HG03521 (cell line): ENCODE data around the gene SMIM24.
"Not testable (repeated sequence)": the region's sequence is repeated elsewhere in the genome, so short reads cannot be mapped to it uniquely, and the experiment has no call there.

ENCODE experiments used
- ATAC-seq: cut with Tn5 transposase; IDR thresholded peaks from one replicate; pipeline ENCODE4 v1.9.1; 2021; ENCODE audit warnings: mild to moderate bottlenecking, moderate library complexity; ENCODE audit not compliant: unreplicated experiment

SMIM24 gene

DNA sequence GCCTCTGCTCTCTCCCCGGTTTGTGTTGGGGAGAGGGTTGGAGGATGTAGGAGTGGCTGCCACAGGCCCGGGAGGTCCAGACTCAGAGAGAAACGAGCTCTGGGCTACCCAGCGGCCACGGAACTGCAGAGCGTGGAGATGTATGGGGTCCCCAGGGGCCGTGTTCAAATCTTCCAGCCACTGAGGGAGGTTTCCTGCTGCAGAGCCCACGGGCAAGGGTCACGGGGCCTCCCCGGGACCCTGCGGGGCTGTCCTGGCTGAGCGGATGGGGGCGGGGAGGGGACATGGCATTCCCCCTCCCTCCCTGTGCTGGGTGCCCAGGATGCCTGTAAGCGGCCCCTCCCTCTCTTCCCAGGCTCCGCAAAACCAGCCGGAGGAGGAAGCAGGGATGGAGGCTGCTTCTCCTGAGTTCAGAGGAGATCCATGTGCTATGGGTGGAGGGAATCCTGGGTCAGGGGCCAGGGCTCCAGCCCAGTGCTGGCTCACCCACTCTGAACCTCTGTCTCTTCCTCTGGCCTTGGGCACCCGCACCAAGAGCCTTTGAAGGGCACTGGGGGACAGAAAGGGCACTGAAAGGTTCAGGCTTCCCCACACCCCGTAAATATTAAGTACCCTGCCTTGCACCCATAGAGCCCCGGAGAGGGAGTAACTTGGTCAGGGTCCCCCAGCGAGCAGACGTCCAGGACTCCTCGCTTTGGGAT is 22.6 kb downstream of the SMIM24 start:
- no peak for ATAC-seq

DNA sequence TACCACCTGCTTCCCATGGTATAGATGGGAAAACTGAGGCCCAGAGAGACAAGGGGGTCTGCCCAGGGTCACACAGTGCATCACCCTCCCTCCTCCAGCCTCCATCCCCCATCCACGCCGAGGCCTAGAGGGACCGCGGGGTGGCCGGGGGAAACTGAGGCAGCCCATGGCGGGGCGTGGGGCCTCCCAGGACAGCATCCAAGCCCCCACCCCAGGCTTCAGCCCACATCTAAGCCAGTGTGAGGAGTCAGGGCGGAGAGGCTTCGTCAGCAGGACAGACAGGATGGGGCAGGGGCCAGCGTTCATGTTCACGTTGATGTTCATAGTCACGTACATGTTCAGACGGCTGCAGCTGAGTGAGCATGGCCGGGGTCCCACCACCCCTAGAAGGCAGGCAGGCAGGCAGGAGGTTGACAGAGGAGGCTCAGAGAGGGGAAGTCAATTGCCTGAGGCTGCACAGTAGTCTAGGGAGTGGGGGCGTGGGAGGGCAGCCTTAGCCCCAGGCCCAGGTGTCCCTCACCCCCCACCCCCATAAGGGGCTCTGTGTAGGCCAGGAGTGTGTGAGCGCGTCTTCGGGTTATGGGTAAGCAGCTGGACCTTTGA is 23.3 kb downstream of the SMIM24 start:
- no peak for ATAC-seq

DNA sequence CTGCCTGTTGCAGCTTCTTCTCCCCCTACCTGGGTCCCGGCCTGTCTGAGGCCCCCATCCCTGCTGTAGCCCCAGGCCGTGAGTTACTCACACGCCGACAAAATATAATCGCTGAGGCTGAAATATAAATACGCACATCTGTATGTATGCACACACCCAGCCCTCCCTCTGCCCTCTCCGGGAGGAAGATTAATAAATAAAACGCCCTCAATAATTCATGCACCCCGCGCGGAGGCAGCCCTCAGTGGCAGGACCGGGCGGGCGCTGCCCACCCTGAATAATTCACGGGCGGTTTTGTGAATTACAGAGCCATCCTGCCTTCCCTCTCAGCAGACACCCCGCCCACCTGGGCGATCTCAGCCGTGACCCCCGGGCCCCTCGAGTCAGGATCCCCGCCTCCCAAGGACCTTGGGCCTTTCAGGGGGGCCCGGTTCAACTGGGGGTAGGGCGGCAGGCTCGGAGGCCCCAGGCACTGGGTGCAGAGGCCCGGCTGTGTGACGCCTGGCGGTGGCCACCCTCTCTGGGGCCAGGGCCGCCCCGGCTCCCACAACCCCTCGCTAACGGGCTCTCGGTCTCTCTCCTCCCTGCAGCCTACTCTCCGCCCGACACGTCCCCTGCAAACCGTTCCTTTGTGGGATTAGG is 24.2 kb downstream of the SMIM24 start:
- no peak for ATAC-seq

DNA sequence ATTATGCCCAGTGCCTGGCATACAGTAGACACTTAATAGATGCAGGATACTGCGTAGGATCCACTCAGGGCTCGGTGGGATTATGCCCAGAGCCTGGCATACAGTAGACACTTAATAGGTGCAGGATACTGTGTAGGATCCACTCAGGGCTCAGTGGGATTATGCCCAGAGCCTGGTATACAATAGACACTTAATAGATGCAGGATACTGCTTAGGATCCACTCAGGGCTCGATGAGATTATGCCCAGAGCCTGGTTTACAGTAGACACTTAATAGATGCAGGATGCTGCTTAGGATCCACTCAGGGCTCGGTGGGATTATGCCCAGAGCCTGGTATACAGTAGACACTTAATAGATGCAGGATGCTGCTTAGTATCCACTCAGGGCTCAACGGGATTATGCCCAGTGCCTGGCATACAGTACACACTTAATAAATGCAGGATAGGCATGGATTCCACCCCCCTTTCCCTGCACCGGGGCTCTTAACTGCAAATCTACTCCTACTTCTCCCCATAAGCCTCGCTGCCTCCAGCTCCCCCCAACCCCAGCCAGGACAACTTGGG is 24.9 kb downstream of the SMIM24 start:
- no peak for ATAC-seq

DNA sequence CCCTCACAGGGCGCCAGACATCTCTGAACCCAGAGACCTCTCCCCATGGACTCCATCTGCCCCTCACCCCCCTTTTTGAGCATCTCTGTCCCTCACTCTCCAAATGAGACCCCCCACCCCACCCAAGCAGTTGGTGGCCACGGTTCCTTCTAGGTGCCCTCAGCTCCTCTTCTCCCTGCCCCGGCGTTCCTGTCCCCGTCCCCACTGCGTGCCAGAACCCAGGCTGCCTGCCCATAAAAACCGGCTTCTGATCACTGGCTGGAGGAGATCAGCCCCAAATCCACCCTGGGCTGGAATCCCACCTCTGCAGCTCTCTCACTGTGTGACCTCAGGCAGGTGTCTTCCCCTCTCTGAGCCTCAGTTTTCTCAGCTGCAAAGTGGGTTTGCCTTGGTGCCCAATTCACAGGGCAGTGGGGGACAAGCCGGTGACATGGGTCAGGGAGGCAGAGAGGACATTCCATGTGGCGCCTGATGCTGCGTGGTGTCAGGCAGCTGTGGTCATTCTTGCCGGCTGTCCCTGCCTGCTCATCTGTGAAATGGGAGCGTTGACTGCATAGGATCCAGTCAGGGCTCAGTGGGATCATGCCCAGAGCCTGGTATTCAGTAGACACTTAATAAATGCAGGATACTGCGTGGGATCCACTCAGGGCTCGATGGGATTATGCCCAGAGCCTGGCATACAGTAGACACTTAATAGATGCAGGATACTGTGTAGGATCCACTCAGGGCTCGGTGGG is 25.5 kb downstream of the SMIM24 start:
- no peak for ATAC-seq

DNA sequence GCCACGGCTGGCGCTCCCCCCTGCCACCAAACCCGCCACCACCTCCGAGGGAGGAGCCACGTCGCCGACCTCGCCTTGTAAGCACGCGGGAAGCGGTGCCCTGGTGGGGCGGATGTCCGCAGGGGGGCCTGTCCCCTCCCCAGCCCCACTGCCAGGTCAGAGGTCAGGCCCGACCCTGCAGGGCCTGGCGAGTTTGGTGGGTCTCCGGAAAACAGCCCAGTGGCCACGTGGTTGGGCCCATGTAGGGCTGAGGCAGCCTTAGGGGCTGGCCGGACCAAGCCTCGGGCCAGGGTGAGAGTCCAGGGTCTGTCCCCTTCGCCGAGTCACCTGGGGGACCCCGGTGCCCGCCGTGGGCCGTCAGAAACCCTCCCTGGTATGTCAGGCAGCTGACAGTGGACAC is 26.5 kb downstream of the SMIM24 start:
- ATAC-seq = no peak

DNA sequence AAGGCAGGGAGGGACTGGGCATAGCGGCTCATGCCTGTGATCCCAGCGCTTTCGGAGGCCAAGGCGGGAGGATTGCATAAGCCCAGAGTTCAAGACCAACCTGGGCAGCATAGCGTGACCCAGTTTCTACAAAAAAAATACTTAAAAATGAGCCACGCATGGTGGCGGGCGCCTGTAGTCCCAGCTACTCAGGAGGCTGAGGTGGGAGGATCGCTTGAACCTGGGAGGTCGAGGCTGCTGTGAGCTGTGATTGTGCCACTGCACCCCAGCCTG is 27.4 kb downstream of the SMIM24 start:
- ATAC-seq = not testable (repeated sequence)

DNA sequence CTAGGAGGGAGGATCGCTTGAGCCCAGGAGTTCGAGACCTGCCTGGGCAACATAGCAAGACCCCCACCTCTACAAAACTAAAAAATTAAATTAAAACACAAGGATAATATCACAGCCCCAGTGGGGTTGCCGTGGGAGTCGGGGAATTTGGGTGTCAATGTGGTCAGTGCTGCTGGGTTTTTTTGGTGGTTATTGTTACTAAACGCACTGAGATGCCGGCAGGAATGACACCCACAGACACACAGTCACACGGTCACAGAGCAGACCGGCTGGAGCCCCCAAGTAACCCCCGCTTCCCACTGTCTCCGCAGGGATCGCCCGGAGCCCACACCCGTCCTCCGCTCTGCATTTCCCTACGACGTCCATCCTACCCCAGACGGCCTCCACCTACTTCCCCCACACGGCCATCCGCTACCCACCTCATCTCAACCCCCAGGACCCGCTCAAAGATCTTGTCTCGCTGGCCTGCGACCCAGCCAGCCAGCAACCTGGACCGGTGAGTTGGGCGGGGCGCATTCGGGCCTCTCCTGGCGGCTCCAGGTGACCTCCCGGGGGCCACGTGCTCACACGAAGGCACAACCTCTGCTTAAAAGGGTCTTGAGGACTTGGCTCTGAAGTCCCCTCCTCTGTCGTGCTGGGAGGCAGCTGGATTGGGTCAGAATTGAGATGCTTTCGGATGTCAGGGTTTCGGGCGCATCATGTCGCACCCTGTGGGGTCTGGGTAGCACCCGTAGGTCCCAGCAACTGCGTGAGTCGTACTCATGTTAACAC is 28.0 kb downstream of the SMIM24 start:
- ATAC-seq = no peak

DNA sequence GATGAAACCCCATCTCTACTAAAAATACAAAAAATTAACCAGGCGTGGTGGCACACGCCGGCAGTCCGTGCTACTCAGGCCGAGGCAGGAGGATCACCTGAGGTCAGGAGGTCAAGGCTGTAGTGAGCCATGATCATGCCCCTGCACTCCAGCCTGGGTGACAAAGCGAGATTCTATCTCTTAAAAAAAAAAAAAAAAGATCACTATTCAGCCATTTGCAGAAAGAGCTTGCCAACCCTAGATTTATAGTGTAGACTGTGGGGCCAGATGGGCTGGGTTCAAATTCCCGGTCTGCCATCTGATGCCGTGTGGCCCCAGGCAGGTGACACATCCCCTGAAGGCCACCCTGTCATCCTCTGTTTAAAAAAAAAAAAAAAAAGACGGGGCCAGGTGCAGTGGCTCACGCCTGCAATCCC is 28.9 kb downstream of the SMIM24 start:
- no peak for ATAC-seq

DNA sequence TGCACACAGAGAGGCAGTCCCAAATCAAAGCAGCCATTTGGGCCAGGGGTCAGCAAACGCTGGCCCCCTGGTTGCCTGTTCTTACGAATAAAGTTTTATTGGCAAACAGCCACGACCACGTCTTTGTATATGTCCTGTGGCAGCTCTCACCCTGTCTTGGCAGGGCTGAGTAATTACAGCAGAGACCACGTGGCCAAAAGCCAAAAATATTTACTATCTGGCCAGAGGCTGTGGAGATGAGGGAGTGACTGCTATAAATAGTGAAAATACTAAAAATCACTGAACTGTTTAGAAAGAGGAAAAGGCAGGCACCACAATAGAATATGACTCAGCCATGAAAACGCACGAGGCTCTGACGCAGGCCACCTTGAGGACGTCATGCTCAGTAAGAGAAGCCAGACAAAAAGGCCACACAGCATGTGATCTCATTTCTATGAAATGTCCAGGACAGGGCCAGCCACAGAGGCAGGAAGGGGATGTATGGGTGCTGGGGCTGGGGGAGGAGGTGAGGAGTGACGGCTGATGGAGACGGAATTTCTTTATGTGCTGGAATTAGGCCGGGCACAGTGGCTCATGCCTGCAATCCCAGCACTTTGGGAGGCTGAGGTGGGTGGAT is 29.4 kb downstream of the SMIM24 start:
- ATAC-seq = no peak

DNA sequence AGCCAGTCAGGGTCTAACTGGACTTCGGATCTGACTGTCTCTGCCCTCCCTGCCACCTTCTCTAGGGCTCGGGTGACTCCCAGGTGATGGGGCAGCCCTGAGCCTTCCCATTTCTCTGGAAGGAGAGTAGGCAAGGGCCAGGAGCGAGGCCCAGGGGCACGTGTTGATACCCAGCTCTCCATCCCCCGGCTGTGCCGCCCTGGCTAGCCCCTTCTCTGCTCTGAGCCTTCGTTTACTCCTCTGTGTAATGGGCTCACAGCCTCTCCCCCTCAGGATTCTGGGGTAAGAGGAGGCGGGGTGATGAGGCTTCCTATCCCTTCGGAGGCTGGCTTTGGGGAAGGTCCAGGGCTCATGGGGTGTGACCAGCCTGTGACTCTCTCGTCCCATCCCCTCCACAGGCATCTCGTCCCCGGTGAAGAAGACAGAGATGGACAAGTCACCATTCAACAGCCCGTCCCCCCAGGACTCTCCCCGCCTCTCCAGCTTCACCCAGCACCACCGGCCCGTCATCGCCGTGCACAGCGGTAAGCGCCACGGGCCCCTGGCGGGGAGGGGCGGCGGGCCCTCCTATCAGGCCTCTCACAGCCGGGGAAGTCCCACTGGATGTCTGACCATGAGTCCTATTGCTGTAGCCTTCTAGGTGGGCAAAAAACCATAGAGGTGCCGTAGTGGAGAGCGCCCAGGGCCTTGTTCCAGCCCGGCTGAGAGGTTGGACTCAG is 31.6 kb downstream of the SMIM24 start:
- ATAC-seq = no peak

DNA sequence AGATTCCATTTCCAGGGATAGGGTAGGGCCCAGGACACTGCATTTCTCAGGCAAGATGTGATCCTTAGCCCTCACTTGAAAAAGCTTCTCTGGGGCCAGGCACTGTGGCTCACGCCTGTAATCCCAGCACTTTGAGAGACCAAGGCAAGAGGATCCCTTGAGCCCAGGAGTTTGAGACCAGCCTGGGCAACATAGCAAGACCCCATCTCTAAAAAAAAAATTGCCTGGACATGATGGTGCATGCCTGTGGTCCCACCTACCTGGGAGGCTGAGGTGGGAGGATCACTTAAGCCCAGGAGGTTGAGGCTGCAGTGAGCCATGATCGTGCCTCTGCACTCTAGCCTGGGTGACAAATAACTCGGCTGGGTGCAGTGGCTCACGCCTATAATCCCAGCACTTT is 33.7 kb downstream of the SMIM24 start:
- not testable (repeated sequence) for ATAC-seq

DNA sequence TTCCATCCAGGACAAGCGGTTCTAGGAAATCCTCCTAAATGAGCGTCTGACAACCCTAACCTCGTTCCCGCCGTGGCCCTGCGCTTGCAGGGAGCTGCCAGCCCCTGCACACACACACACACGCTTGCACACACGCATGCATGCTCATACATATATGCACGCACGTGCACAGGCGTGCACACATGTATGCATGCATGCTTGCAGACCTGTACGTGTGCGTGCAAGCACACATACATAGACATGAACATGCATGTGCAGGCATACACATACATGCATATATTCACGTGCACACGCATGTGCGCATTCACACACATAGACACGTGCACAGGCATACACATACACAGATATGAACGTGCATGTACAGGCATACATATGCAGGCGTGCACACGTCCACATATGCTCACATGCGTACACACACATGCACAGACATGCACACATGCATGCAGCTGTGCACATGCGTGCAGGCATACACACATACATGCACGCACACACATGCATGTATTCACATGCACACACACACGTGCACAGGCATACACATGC is 35.6 kb downstream of the SMIM24 start:
- no peak for ATAC-seq

DNA sequence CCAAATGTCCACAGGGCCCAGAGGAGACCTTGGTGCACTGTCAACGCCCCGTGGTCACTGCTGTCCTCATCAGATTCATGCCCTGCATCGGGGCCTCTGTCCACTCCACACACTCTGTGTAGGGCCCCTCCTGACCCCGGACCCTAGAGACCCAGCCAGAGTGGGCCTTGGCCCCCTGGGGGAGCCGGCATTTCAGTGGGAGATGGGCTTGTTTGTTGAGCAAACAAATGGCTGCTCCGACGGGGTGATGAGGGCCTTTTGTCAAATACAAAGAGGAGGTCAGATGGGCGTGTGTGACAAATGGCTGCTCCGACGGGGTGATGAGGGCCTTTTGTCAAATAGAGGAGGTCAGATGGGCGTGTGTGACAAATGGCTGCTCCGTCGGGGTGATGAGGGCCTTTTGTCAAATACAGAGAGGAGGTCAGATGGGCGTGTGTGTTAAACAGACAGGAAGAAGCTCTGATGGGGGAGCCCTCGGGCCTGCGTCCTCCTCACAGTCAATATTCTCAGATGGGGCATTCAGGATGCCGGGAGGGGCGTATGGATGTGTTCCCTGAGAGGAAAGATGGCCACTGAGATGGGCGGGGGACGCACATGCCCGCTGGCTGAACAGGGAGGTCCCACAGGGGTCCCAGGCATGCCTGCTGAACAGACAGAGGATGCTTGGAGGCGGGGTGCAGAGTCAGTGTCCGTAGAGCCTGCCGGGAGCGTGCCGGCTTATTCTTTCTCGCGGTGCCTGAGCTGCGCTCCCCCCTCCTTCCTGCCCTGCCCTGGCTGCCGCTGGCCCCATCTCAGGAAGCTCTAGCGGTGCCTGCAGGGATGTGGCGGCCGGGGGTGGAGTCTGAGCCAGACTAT is 36.3 kb downstream of the SMIM24 start:
- no peak for ATAC-seq

DNA sequence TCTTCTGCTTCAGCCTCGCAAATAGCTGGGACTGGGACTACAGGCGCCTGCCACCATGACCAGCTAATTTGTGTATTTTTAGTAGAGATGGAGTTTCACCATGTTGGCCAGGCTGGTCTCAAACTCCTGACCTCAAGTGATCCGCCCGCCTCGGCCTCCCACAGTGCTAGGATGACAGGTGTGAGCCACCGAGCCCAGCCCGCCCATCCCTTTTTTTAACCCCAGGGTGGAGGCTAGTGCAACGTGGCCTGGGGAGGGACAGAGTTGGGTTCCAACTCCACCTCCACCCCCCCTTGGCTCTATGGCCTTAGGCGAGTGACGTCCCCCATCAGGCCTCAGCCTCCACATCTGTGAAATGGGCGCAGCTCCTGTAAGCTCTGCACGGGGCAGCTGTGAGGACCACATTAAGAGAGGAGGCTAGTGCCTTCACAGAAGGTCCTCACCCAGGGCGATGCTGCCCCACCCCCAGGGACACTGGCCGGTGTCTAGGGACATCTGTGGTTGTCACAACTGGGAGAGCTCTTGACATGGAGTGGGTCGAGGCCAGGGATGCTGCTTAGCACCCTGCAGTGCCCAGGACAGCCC is 37.7 kb downstream of the SMIM24 start:
- ATAC-seq = no peak

DNA sequence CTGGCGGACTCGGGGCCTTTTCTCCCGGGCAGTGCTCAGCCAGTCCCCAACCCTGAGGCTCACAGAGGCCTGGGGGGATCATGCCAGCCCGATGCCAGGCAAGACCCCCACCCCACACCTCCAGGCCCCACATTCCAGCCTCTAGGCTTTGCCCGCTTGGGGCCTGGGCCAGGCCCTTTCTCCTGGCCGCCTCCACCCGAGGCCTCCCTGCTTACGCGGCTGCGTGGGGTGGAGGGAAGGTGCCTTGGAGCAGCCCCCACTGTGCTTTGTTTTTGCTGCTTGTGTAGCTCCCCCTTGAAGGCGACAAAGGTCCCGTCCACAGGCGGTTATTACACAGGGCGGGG is 38.4 kb downstream of the SMIM24 start:
- ATAC-seq = no peak

DNA sequence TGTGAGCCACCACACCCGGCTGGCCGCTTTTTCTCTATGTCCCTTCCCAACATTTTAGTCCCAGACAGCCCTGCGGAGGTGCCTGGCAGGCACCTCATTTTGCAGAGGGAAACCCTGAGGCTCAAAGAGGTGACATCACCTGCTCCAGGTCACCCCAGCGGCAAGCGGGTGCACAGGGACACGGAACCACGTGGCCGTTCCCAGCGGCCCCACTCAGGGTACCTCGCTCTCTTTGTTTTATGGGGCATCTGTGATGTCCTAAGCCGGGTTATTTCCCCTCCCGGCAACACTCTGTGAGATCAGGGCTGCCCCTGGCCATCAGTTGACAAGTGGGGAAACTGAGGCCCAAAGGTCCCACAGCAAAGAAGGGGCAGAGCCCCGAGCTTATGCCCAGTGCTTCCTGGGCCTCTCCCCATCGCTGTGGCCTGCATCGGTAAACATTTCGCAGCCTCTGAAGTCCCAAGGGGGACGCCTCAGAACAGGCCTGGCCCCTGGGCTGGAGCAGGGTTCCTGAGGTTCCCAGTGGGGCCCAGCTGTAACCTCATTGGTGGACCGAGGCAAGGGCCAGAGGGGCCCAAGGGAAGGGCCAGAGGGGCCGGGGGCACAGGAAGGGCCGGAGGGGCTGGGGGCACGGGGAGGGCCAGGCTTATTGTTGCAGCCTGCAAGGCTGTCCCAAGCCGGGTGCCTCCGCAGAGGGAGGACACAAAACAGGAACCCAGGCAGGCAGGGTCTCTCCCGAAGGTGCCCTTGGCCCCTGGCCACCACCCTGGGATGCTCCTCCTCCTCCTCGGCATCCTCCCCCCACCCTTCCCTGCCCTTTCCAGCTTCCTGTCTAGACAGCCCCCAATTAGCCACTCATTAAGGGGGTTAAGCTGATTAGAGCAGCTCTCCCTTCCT is 39.0 kb downstream of the SMIM24 start:
- no peak for ATAC-seq
